Loucy (cell line): ENCODE results near the gene MYO1F.

ENCODE experiments used
- H2AFZ ChIP-seq: fragments of 200-600 bp; sonication (generic); 2 replicates; pipeline ENCODE4 v1.6.0; 2016; ENCODE audit warnings: antibody characterized with exemption, mild to moderate bottlenecking, low read length, moderate library complexity
- H3F3A ChIP-seq: fragments of 200-600 bp; 2 replicates; pipeline ENCODE4 v1.6.0; 2016; ENCODE audit warnings: antibody characterized with exemption, low read depth, mild to moderate bottlenecking
- H3K27me3 ChIP-seq: fragments of 200-600 bp; sonication (generic); 2 replicates; pipeline ENCODE4 v1.6.1; 2014; ENCODE audit warnings: low read length, mild to moderate bottlenecking; ENCODE audit not compliant: insufficient read depth, poor library complexity, severe bottlenecking
- H3K36me3 ChIP-seq: fragments of 200-600 bp; sonication (generic); 2 replicates; pipeline ENCODE4 v1.6.1; 2016; ENCODE audit warnings: low read length; ENCODE audit not compliant: insufficient read depth
- H3K4me1 ChIP-seq: fragments of 200-600 bp; sonication (generic); 2 replicates; pipeline ENCODE4 v1.5.1; 2014; ENCODE audit warnings: low read length, mild to moderate bottlenecking; ENCODE audit not compliant: insufficient read depth, poor library complexity, severe bottlenecking
- H3K4me2 ChIP-seq: fragments of 200-600 bp; sonication (generic); 2 replicates; pipeline ENCODE4 v1.6.0; 2014; ENCODE audit warnings: antibody characterized with exemption, low read length, low read depth, mild to moderate bottlenecking; ENCODE audit not compliant: poor library complexity, severe bottlenecking
- H3K4me3 ChIP-seq: fragments of 200-600 bp; sonication (generic); 2 replicates; pipeline ENCODE4 v1.5.1; 2014; ENCODE audit warnings: low read length, mild to moderate bottlenecking, mixed read lengths; ENCODE audit not compliant: poor library complexity, severe bottlenecking
- H3K79me2 ChIP-seq: fragments of 200-600 bp; sonication (generic); 2 replicates; pipeline ENCODE4 v1.6.1; 2014; ENCODE audit warnings: low read length; ENCODE audit not compliant: insufficient read depth
- H3K9ac ChIP-seq: fragments of 200-600 bp; sonication (generic); 2 replicates; pipeline ENCODE4 v1.6.0; 2014; ENCODE audit warnings: mild to moderate bottlenecking, low read depth, low read length, moderate library complexity; ENCODE audit not compliant: poor library complexity, severe bottlenecking
- H3K9me2 ChIP-seq: fragments of 200-600 bp; sonication (generic); replicated peaks from 2 replicates; pipeline ENCODE4 v1.6.1; 2016; ENCODE audit warnings: low read depth, low read length, mixed read lengths
- H3K9me3 ChIP-seq: fragments of 200-600 bp; sonication (generic); 2 replicates; pipeline ENCODE4 v1.6.1; 2014; ENCODE audit warnings: mild to moderate bottlenecking, antibody characterized with exemption, low read length, low read depth; ENCODE audit not compliant: insufficient read depth
- H4K20me1 ChIP-seq: fragments of 200-600 bp; sonication (generic); 2 replicates; pipeline ENCODE4 v1.6.0; 2014; ENCODE audit warnings: antibody characterized with exemption, low read length, mild to moderate bottlenecking; ENCODE audit not compliant: insufficient read depth, poor library complexity, severe bottlenecking
- CTCF ChIP-seq: fragments of 200-600 bp; sonication (generic); conservative IDR thresholded peaks from 2 replicates; pipeline ENCODE4 v1.5.1; 2014; ENCODE audit warnings: mild to moderate bottlenecking, antibody characterized with exemption, low read length
- EZH2phosphoT487 ChIP-seq: fragments of 200-600 bp; IDR thresholded peaks from 2 replicates; pipeline ENCODE4 v1.6.1; 2018; ENCODE audit warnings: antibody characterized with exemption, mild to moderate bottlenecking, moderate library complexity, borderline replicate concordance

The MYO1F gene

GRCh38 chr19:8612807-8613171 is 35.5 kb upstream of the MYO1F start:
- no peak overlapping the region for H3K4me3 ChIP-seq
- H3K4me1 ChIP-seq = peaks cover 28% of the 10 kb centered on the region
- H3F3A ChIP-seq = 0 out of 2 replicates have a peak, but pooled peaks cover 2% of the 10 kb centered on the region
- no peaks in the 10 kb centered on the region for H3K9me3 ChIP-seq
- no peaks in the 10 kb centered on the region for H3K9me2 ChIP-seq
- H3K27me3 ChIP-seq = no peaks in the 10 kb centered on the region
- H3K36me3 ChIP-seq = no peaks in the 10 kb centered on the region
- no peak overlapping the region for H3K4me2 ChIP-seq
- no peaks in the 10 kb centered on the region for H4K20me1 ChIP-seq
- no peak overlapping the region for H2AFZ ChIP-seq
- H3K9ac ChIP-seq = no peak overlapping the region
- TF ChIP-seq EZH2phosphoT487 (no peak), CTCF (no peak)
- H3K79me2 ChIP-seq = peaks cover 25% of the 10 kb centered on the region

- TF ChIP-seq CTCF (no peak), EZH2phosphoT487 (no peak)
- Histone ChIP-seq H3K4me1 (peaks cover 28% of the 10 kb centered on the region), H2AFZ (no peak overlapping the region), H3K27me3 (no peaks in the 10 kb centered on the region), H3K9me2 (no peaks in the 10 kb centered on the region), H3K79me2 (peaks cover 25% of the 10 kb centered on the region), H3K9ac (no peak overlapping the region), H4K20me1 (no peaks in the 10 kb centered on the region), H3K4me3 (no peak overlapping the region), H3F3A (0 out of 2 replicates have a peak, but pooled peaks cover 2% of the 10 kb centered on the region), H3K36me3 (no peaks in the 10 kb centered on the region), H3K4me2 (peak overlapping the region; percentile 15), H3K9me3 (no peaks in the 10 kb centered on the region)
Measured at GRCh38 chr19:8611877-8612806, 34.9 kb upstream of the MYO1F start.

- Histone ChIP-seq H3K4me3 (no peak overlapping the region), H2AFZ (no peak overlapping the region), H3K4me1 (peaks cover 28% of the 10 kb centered on the region), H3K9ac (no peak overlapping the region), H3K4me2 (peak overlapping the region; percentile 15), H4K20me1 (no peaks in the 10 kb centered on the region), H3K79me2 (peaks cover 29% of the 10 kb centered on the region), H3K36me3 (no peaks in the 10 kb centered on the region), H3K9me3 (no peaks in the 10 kb centered on the region), H3K27me3 (no peaks in the 10 kb centered on the region), H3K9me2 (no peaks in the 10 kb centered on the region), H3F3A (0 out of 2 replicates have a peak, but pooled peaks cover 2% of the 10 kb centered on the region)
- TF ChIP-seq EZH2phosphoT487 = no peak
- no peak for TF ChIP-seq CTCF
Measured at GRCh38 chr19:8611391-8611876, 34.2 kb upstream of the MYO1F start.
